ENCODE data around the gene TAS2R19.
"Not testable (repeated sequence)": the region's sequence is repeated elsewhere in the genome, so short reads cannot be mapped to it uniquely, and the experiment has no call there.

TAS2R19 gene

GRCh38 chr12:11022520-11022919 is at the start of gene TAS2R19:
TSS of gene TAS2R19 (minus strand) at chr12:11022620. CDS start at chr12:11022571, 49 bp downstream.
- TF ChIP-seq, protein P1, sequence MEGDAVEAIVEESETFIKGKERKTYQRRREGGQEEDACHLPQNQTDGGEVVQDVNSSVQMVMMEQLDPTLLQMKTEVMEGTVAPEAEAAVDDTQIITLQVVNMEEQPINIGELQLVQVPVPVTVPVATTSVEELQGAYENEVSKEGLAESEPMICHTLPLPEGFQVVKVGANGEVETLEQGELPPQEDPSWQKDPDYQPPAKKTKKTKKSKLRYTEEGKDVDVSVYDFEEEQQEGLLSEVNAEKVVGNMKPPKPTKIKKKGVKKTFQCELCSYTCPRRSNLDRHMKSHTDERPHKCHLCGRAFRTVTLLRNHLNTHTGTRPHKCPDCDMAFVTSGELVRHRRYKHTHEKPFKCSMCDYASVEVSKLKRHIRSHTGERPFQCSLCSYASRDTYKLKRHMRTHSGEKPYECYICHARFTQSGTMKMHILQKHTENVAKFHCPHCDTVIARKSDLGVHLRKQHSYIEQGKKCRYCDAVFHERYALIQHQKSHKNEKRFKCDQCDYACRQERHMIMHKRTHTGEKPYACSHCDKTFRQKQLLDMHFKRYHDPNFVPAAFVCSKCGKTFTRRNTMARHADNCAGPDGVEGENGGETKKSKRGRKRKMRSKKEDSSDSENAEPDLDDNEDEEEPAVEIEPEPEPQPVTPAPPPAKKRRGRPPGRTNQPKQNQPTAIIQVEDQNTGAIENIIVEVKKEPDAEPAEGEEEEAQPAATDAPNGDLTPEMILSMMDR (IDR thresholded peaks at IDR 0.05; ENCODE audit: control insufficient read depth, extremely low read depth, insufficient read depth): no peak
- DNase-seq (ENCODE audit: low read depth): no peak
- H3K4me3 ChIP-seq (ENCODE audit: low read depth, low read length): no peak within 1 kb of the TSS

- TF ChIP-seq, protein P1 (IDR thresholded peaks at IDR 0.05; ENCODE audit: control insufficient read depth, extremely low read depth, insufficient read depth): no peak
- H3K4me3 ChIP-seq (ENCODE audit: low read depth, low read length): no peak overlapping the region
- no peak for DNase-seq (ENCODE audit: low read depth)
Observed at GRCh38 chr12:11071414-11071813, 49.0 kb upstream of the TAS2R19 start.

- TF ChIP-seq, protein P1 (IDR thresholded peaks at IDR 0.05; ENCODE audit: control insufficient read depth, extremely low read depth, insufficient read depth): no peak
- no peak overlapping the region for H3K4me3 ChIP-seq (ENCODE audit: low read depth, low read length)
- no peak for DNase-seq (ENCODE audit: low read depth)
Observed at GRCh38 chr12:11070999-11071398, 48.6 kb upstream of the TAS2R19 start.

- TF ChIP-seq, protein P1 (IDR thresholded peaks at IDR 0.05; ENCODE audit: control insufficient read depth, extremely low read depth, insufficient read depth): no peak
- H3K4me3 ChIP-seq (ENCODE audit: low read depth, low read length): no peak overlapping the region
- no peak for DNase-seq (ENCODE audit: low read depth)
Observed at GRCh38 chr12:11069854-11070365, 47.5 kb upstream of the TAS2R19 start.

GRCh38 chr12:11067514-11067913 is 45.1 kb upstream of the TAS2R19 start:
- H3K4me3 ChIP-seq (ENCODE audit: low read depth, low read length): no peak overlapping the region
- TF ChIP-seq, protein P1 (IDR thresholded peaks at IDR 0.05; ENCODE audit: control insufficient read depth, extremely low read depth, insufficient read depth): no peak
- DNase-seq (ENCODE audit: low read depth): no peak

DNA sequence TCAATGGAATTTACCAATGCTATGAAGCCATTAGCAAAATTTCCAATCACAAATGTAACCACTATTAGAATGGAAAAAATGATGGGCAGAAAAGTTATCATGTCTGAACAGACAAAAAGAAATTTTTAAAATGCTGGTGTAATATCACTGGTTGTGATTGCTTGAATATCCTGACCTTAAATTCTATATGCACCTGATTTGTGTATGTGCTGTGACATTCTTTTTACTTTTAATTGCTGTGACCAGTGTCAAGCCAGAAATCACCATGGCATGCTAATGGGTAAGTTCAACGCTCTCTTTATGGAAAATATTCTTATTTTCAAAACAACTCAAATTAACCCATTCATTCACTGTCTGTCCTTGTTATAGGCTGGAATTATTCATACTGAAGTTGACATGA is 39.8 kb upstream of the TAS2R19 start, which contains the start of gene TAS2R46:
TSS of gene TAS2R46 (minus strand) at position 101 of the 400 bp plus-strand sequence. CDS start at position 101, 0 bp downstream.
- DNase-seq (ENCODE audit: low read depth); H3K4me3 ChIP-seq (ENCODE audit: low read depth, low read length): not testable (repeated sequence)

DNA sequence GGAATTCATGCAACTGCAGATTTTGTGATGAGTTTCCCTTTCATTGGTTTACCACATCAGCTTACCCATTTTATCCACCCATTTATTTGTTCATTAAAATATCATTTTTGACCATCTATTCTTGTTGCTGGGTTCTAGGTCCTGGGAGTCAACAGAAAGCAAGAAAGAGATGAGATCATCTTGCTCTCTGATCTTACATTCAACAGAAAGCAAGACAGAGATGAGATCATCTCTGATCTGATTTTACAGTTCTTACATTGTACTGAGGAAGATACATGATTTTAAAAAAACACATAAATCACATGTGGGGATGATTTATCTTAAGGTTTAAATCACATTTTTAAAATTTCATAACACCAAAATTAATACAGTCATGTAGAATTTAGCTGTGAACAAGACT is 37.4 kb upstream of the TAS2R19 start:
- TF ChIP-seq, protein P1 (IDR thresholded peaks at IDR 0.05; ENCODE audit: control insufficient read depth, extremely low read depth, insufficient read depth): no peak
- H3K4me3 ChIP-seq (ENCODE audit: low read depth, low read length): no peak overlapping the region
- no peak for DNase-seq (ENCODE audit: low read depth)
